Cerebellar nuclear complex (tissue), 1 donor: Measurements from ENCODE around the gene RFXANK.

Experiments used
- DNase-seq, 2 experiments: peaks; one replicate each; lab custom pipeline; 2025; lab: John Stamatoyannopoulos, UW

The RFXANK gene

GRCh38 chr19:19232261-19232721 is 40.2 kb downstream of the RFXANK start:
- no peak for DNase-seq

- DNase-seq, result no peak
Observed at GRCh38 chr19:19234220-19234816, 42.3 kb downstream of the RFXANK start.

GRCh38 chr19:19236173-19236572 is 44.1 kb downstream of the RFXANK start:
- no peak for DNase-seq

GRCh38 chr19:19238126-19238894 is 46.3 kb downstream of the RFXANK start:
- DNase-seq, result no peak

GRCh38 chr19:19239675-19240074 is 47.6 kb downstream of the RFXANK start:
- DNase-seq, result no peak

GRCh38 chr19:19240476-19240875 is 48.4 kb downstream of the RFXANK start:
- DNase-seq, result no peak

GRCh38 chr19:19250196-19250801 is 58.2 kb downstream of the RFXANK start:
- no peak for DNase-seq
